ENCODE data around the gene SLC17A5.
A peak's percentile ranks its signal among the peaks of the same experiment; 100 is the strongest.
"Not testable (repeated sequence)": the region's sequence is repeated elsewhere in the genome, so short reads cannot be mapped to it uniquely, and the experiment has no call there.

Gene SLC17A5

DNA sequence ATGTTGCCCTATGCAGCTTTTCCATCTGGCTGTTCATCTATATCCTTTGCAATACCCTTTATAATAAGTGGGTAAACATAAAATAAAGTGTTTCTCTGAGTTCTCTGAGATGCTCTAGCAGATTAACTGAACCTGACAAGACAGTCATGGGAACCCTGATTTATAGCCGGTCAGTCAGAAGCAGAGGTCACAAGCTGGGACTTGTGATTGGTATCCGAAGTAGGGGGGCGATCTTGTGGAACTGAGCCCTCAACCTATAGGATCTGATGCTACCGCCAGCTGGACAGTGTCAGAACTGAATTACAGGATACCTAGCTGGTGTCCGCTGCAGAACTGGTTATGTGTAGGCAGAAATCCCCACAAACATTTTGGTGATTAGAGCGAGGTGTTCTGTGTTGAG, 39.0 kb downstream of the SLC17A5 start:
- no peak for DNase-seq (ENCODE audit: low spot score)

DNA sequence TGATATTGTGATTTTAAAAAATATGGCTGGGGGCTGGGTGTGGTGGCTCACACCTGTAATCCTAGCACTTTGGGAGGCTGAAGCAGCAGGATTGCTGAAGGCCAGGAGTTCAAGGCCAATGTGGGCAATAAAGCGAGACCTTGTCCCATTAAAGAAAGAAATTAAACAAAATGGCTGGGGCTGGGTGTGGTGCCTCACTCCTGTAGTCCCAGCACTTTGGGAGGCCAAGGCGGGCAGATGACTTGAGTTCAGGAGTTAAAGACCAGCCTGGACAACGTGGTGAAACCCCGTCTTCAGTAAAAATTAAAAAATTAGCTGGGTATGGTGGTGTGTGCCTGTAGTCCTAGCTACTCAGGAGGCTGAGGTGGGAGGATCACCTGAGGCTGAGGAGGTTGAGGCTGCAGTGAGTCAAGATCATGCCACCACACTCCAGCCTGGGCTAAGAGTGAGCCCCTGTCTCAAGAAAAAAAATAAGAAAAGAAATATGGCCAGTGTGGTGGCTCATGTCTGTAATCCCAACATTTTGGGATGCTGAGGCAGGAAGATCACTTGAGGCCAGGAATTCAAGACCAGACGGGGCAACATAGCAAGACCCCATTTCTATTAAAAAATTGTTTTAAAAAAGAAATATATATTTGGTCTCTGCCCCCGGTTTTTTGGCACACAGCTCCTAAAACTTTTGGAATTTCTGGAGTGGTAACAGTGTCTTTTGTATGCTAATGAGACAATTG, 39.8 kb downstream of the SLC17A5 start:
- no peak for DNase-seq (ENCODE audit: low spot score)

DNA sequence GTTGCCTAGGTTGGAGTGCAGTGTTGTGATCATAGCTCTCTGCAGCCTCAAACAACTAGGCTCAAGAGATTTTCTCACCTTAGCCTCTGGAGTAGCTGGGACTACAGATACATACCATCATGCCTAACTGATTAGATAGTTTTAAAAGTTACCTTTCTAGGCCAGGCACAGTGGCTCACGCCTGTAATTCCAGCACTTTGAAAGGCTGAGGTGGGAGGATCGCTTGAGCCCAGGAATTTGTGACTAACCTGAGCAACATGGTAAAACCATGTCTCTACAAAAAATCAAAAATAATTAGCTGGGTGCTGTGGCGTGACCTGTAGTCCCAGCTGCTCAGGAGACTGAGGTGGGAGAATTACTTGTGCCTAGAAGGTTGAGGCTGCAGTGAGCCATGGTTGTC, 41.2 kb downstream of the SLC17A5 start:
- DNase-seq (ENCODE audit: low spot score): no peak

DNA sequence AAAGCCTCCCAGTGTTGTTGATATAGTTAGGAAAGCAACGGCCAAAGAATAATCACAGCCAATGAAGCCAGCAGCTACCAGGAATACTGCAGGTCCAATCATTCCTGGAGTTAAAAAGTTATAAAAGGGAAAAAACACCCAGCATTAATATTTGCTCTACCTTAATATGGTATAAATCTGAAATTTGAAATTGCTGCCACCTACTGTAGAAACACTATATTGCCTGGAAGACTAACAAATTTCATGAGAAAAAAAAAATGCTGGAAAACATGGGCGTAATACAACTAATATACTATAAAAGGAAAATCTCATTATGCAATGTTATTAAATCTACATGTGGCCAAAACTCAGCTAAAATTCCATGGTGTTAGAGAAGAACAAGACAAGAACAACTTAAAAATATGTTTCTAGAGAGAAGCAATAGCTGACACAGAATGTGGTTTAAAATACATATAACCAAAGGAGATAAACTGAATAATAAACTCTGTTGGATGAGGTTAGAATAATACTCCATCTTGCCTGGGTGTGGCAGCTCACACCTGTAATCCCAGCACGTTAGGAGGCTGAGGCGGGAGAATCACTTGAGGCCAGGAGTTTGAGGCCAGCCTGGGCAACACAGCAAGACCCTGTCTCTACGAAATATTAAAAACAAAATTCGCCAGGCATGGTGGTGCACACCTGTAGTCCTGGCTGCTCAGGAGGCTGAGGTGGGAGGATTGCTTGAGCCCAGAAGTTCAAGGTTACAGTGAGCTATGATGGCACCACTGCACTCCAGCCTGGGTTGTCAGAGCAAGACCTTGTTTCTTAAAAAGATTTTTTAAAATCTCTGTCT, 43.1 kb downstream of the SLC17A5 start:
- DNase-seq (ENCODE audit: low spot score): peak; percentile 37

DNA sequence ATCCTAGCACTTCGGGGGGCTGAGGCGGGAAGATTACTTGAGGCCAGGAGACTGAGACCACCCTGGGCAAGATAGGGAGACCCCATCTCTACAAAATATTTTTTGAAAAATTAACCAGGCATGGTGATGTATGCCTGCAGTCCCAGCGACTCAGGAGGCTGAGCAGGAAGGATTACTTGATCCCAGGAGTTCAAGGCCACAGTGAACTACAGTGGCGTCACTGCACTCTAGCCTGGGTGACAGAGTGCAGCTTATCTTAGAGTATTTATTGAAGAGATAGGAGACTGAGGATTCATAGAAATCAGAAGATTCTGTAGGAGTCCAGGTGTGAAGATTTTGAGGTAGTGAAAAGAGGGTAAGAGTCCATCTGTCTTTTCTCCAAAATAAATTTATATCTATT, 45.0 kb downstream of the SLC17A5 start:
- DNase-seq (ENCODE audit: low spot score): no peak

DNA sequence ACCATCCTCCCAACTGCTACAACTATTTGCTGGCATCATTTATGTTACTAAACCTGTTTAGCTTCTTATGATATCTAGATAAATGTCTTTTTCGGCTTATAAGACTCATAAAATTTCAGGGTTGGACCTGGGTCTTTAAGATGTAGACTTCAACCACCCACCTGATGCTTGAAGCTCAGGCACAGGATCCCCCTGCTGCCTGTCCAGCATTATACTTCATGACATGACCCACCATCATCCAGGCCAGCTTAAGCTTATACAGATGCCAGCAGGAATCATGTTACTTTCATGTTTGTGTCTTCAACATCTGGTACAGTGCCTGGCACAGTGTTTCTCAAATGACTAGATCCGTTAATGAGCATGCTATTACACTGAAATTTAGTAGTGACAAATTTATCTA, 47.4 kb downstream of the SLC17A5 start:
- DNase-seq (ENCODE audit: low spot score): no peak

DNA sequence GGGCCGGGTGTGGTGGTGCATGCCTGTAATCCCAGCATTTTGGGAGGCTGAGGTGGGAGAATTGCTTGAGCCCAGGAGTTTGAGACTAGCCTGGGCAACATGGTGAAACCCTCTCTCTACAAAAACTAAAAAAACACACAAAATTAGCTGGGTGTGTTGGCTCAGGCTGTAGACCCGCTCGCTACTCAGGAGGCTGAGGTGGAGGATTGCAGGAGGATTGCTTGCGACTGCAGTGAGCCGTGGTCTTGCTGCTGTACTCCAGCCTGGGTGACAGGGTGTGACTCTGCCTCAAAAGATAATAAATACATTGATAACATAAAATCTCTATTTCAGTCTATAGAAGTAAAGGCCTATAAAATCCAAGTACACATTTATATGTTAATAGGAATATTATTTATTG, 49.3 kb downstream of the SLC17A5 start:
- DNase-seq (ENCODE audit: low spot score): no peak

DNA sequence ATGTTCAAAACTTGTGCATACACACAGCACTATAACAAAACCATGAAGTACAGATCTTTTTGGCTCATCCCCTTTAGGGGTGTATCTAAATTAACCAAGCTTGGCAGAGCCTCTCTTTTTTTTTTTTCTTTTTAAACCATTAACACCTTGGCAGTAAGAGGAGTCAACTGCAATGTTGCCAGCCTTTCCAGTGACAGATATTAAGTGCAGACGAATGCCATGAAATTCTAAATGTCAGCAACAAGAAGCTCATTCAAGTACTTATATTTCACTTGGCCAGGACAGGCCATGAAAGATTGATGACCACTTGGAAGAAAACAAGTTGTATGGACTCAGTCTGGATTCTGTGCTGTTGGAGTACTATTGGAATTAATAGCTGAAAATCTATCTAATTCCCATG, 49.8 kb downstream of the SLC17A5 start:
- no peak for DNase-seq (ENCODE audit: low spot score)

DNA sequence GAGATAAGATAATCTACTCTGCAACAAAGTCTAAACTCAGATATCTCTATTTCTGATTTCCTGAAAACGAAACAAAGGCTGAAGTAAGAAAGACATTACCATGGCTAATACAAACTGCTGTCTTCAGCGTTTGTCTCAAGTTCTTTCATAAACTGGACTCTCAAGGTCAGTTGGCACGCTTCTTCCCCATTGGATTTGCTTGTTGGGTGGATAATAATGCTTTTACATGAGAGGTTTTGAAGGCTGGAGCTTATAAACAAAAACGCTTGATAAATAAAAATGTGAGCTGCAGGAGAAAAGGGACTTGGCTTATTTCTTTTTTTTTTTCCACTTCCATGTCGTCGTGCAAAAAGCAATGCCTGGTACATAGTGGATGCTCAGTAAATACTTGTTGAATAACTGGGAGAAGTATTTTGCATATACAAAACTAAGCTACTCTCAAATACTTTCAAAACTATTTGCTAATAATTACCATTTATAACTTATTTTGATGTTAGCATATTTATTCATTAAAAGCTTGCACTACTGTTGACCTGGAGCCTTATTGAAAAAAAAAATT, 67.3 kb downstream of the SLC17A5 start:
- no peak for DNase-seq (ENCODE audit: low spot score)

DNA sequence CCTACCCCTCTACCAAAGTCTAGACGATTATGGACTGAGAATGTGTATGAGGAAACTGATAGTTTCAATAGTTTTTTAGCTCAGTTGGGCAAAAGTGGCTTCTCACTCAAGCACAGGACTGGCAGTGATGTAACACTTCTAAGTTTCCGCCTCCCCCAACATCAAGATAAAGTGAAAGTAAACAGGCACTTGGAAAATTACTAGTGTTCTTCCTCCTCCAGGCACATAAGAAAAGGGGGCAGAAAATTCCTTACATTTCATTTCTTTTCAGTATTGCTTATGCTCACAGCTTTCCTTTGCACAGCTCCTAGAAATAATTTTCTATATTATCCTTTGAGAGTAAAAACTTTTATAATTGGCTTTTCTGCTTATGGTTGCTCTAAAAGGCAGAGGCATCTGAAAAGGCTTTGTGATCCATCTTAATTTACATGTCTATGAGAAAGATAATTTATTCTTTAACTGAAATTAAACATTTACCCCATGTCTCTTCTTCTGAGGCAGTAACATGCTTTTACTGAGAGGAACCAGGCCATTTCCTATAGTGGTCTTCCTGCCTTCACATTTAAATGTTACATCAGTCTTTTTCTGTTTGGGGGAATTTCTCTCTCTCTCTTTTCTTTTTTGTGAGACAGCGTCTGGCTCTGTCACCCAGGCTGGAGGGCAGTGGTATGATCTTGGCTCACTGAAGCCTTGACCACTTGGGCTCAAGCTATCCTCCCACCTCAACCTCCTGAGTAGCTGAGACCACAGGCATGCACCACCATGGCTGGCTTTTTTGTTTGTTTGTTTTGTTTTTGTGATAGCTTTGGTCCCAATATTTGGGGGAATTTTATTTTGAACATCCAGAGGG, 68.0 kb downstream of the SLC17A5 start:
- DNase-seq (ENCODE audit: low spot score): peak; percentile 57

DNA sequence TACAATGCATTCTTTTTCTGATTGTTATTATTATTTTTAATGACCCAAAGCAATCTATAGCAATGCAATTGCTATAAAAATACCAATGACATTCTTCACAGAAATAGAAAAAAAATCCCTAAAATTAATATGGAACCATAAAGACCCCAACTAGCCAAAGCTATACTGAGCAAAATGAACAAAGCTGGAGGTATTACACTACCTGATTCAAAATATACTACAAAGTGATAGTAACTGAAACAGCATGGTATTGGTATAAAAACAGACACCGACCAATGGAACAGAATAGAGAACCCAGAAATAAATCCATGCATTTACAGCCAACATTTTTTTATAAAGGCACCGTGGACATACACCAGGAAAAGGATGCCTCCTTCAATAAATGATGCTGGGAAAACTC, 72.5 kb downstream of the SLC17A5 start:
- DNase-seq (ENCODE audit: low spot score): no peak

DNA sequence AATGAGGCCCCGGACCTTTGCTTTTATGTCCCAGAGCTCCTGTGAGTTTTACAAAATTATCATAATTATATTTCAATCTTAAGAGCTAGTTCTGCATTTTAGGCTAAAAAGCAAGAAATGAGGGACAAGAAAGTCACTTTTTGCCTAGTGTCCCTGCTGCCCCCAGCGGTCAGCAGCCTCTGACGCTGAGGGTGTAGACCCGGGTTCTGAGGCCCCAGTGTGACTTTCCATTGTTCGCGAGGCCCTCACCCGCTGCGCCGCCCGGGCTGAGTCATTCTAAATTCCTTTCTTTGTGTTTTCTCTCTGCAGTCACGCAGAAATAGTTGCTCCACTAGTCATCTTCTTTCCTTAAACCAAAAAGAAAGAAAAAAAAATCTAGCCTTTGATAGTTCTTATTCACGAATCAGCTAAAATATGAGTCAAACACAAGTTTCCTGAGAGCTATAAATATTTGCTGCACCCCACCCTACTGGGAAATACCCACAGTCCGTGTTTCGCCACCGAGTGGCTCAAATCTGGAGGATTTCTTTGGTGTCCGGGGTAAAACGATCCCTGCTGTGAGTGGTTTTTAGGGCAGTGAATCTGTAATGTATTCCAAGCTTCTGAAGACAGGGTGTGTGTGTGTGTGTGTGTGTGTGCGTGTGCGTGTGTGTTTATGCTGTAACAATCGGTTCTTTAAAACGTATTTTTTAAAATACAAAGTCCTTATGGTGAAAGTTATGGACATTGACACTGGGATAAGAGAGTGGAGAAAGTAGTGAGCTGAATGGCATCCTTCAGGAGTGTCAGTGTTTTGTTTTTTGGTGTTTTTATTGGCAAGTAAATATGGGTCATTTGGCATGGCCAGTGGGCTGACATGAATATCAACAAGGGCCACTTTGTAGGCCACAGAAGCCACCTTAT, 73.3 kb downstream of the SLC17A5 start:
- no peak for DNase-seq (ENCODE audit: low spot score)

DNA sequence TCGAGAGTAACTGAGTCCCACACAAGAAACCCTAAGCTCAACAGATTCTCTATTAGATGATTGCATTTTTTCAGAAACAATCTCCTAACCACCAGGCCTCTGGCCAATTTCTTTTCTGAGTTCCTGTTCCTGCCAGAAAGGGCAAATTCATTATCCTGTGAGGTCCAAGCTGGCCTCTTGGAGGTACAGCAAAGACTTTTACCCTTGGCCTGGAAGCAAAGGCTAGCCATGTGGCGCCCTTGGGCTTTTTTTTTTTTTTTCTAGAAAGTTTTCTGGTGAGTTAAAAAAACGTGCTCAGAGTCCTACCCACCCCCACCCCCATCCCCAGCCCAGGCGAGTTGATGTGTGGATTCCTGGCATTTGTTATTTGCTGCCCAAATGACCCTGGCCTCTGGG, 73.9 kb downstream of the SLC17A5 start:
- no peak for DNase-seq (ENCODE audit: low spot score)

DNA sequence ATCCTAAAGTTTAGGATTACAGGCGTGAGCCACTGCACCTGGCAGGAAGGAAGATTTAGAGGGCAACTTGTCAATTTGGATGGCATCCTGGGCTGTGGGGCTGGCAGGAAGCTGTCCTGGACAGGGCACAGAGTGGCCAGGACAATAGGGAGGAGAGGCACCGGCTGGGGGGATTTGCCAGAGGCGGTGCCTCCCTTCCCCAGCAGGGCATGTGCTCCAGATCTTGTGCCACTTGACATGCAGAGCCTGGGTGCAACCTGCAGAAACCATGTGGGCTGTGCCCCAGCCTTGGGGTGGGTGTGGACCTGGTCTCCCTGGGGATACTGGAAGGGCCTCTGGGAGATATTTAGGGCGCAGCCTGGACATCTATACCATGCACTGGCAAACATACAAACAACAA, 74.4 kb downstream of the SLC17A5 start:
- DNase-seq (ENCODE audit: low spot score): no peak

DNA sequence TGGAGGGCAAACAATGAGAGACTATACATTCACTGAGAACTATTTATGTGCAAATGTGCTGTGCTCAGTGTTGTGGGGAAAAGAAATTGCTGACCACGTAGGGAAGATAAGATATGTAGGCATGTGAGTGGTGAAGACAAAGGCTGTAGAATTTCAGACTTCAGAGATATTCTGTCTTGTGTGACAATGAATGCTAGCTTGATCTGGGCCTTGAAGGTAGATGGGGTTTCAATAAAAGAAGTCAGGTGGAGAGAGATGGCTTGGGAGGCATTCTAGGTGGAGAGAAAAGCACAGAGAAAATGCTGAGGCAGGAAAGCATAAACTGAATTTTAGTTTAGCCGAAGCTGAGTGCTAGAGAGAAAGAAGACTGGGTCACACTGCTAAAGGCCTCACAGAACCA, 76.1 kb downstream of the SLC17A5 start:
- DNase-seq (ENCODE audit: low spot score): no peak

DNA sequence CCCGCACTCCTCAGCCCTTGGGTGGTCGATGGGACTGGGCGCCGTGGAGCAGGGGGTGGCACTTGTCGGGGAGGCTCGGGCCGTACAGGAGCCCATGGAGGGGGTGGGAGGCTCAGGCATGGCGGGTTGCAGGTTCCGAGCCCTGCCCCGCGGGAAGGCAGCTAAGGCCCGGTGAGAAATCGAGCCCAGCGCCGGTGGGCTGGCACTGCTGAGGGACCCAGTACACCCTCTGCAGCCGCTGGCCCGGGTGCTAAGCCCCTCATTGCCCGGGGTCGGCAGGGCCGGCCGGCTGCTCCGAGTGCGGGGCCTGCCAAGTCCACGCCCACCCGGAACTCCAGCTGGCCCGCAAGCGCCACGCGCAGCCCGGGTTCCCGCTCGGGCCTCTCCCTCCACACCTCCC, 81.3 kb downstream of the SLC17A5 start:
- not testable (repeated sequence) for DNase-seq (ENCODE audit: low spot score)

DNA sequence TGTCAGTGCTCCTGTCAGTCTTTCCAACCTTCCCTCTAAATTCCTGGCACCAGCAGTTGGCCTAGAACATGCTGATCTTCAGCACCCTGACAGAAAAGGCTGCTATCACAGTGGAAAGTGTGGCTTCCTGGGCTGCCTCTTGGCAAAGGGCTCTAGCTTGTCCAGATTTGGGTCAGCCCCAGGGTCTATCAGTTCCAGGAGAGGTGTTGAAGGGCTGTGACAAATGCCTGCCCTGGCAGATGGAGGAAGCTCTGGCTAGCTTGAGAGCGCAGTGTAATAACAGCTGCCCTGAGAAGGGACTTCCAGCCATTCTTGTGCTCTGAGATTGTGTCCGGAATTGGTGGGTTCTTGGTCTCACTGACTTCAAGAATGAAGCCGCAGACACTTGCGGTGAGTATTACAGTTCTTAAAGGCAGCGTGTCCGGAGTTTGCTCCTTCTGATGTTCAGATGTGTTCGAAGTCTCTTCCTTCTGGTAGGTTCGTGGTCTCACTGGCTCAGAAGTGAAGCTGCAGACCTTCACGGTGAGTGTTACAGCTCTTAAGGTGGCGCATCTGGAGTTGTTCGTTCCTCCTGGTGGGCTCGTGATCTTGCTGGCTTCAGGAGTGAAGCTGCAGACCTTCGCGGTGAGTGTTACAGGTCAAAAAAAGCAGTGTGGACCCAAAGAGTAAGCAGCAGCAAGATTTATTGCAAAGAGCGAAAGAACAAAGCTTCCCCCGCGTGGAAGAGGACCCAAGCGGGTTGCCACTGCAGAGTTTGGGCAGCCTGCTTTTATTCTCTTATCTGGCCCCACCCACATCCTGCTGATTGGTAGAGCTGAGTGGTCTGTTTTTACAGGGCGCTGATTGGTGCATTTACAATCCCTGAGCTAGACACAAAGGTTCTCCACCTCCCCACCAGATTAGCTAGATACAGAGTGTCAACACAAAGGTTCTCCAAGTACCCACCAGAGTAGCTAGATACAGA, 82.3 kb downstream of the SLC17A5 start:
- not testable (repeated sequence) for DNase-seq (ENCODE audit: low spot score)

DNA sequence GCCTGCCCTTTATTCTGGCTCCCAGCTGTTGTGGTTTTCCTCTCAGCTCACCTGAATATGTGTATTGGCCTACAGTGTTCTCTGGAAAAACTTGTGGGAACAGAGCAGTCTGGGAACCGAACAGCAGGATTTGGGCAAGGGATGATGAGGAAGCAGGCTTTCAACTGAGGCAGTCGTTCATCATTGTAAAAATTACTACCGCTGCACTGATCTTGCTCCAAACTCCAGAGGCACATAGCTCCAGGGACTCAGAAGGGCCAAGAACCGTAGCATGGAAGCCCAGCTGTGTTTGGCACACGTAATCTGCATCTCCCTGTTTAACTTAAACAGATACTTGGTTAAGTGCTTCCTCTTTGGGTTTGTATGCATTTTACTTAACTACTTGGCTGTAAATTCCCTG, 84.7 kb downstream of the SLC17A5 start:
- DNase-seq (ENCODE audit: low spot score): no peak

DNA sequence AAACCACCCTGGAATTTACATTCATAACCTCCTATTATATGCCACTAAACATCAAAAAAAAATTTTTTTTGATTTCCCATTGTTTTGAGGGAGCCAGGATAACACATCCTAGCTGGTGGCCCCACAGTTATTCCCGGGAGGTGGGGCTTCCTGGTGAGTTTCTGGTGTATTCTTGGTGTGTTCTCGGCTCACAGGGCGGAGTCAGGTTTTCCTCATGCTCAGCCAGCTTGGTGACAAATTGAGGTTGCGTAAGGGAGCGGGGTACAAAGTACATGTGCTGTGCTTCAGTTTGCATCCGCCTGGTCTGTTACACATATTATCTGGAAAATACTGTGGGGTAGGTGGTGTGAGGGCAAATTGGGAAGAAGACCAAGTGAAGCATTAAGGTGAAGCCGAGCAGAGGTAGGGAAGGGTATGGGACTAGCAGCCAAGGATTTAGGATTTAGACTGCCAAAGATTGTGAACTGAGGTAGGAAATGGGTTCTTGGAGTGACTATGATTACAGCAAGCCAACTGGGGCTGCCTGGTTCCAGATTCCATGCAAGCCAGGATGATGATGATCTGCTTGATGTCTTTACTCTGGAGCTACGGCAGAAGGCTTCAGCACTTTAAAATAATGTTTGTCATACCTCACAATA, 86.7 kb downstream of the SLC17A5 start:
- DNase-seq (ENCODE audit: low spot score): no peak

DNA sequence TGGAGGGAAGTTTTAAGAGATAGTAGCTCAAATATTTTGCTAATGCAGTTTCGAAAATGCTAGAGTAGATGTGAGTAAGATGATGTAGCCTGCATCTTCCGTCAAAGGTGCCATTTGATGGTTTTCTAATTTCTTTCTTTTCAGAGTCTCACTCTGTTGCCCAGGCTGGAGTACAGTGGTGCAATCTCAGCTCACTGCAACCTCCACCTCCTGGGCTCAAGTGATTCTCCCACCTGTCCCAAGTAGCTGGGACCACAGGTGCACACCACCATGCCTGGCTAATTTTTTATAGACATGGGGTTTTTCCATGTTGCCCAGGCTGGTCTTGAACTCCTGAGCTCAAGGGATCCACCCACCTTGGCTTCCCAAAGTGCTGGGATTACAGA, 87.3 kb downstream of the SLC17A5 start:
- not testable (repeated sequence) for DNase-seq (ENCODE audit: low spot score)

Data from germinal center (tissue), 1 donor.